Ovary (tissue), 9 donors: Measurements from ENCODE around the gene SEC11A. TPM values are rescaled to one million over a fixed set of nuclear protein-coding genes. Genes with fewer than 3 reads are reported as not detected.

Experiments used
- DNase-seq, 5 donors: peaks; one replicate each; pipeline ENCODE4 v3.0.0-alpha.2; 2019 to 2020
- H3K27ac ChIP-seq, 2 donors: fragments of 200-600 bp; one replicate each; pipeline versions ENCODE4 v1.5.1 to v1.8.0; 2019 to 2022
- H3K27me3 ChIP-seq: fragments of 200-600 bp; one replicate; pipeline ENCODE4 v1.8.0; 2022
- H3K36me3 ChIP-seq: fragments of 200-600 bp; sonication (generic); one replicate; pipeline ENCODE4 v1.5.1; 2019
- H3K4me1 ChIP-seq: one replicate; pipeline ENCODE4 v1.8.1; 2013; ENCODE audit warnings: mild to moderate bottlenecking, moderate library complexity; ENCODE audit not compliant: insufficient read depth
- H3K4me3 ChIP-seq: fragments of 200-600 bp; sonication (generic); one replicate; pipeline ENCODE4 v1.5.1; 2017
- H3K9me3 ChIP-seq, 2 donors: fragments of 200-600 bp in 1 of 2; sonication (generic) in 1 of 2; one replicate each; pipeline versions ENCODE4 v1.5.1 to v1.8.1; 2013 to 2019; ENCODE audit warnings: mild to moderate bottlenecking in 1 of 2, moderate library complexity in 1 of 2
- CTCF ChIP-seq, 3 donors: fragments of 450-650 bp in 2 of 3; fragments of 200-600 bp in 1 of 3; IDR thresholded peaks; one replicate each; pipeline versions ENCODE4 v1.5.1 to v1.8.0; 2016 to 2022; ENCODE audit warnings: antibody characterized with exemption in 3 of 3, mild to moderate bottlenecking in 1 of 3
- EP300 ChIP-seq: sonication (generic); formaldehyde crosslinking; IDR thresholded peaks from one replicate; pipeline ENCODE4 v1.6.1; 2017; ENCODE audit warnings: antibody characterized with exemption
- POLR2A ChIP-seq: fragments of 450-650 bp; IDR thresholded peaks from one replicate; pipeline ENCODE4 v1.6.1; 2017; ENCODE audit warnings: antibody characterized with exemption, mild to moderate bottlenecking, moderate library complexity
- WGBS, 3 donors: extraction: QIAGEN DNeasy Blood & Tissue Kit in 1 of 3; methylation state at CpG; one replicate each; pipeline versions ENCODE4 v1.1.5 to v1.1.7; 2013 to 2017; 5-methylcytosine and 5-hydroxymethylcytosine counted together
- intact Hi-C, 4 donors: fragments of 100-400 bp; cut with DNase I; formaldehyde crosslinking; loops; one replicate each; pipeline versions ENCODE4 v1.11.0 to v1.15.1; 2022 to 2023
- polyA plus RNA-seq, 2 donors: library from polyadenylated mRNA; stranded (reverse); fragments of 200-250 nt in 1 of 2; fragments of 350-450 nt in 1 of 2; fragmentation: Illumina TruSeq in 1 of 2; extraction: RNeasy Lipid Tissue Mini Kit (QIAGEN cat#74804) in 1 of 2; gene quantifications; one replicate each; pipeline ENCODE4 v1.2.3, GENCODE V29; 2013 to 2014
- total RNA-seq, 7 donors: library from RNA; depleted of rRNA in 2 of 7; stranded (reverse); fragments of >200 nt in 2 of 7; fragmentation: NEBNext Ultra II Directional in 3 of 7; extraction: Animal tissue kit (Norgen Biotek cat#: 25700) in 3 of 7; gene quantifications; one replicate each; pipeline versions ENCODE4 v1.1.0 to v1.2.4, GENCODE V29; 2016 to 2023
- donor health status: DM: no; HTN: no; CAD: no; lungs with moderate emphysema.
- donor health status: DM: no; HTN: no; CAD: no.
- donor health status: Bipolar disorder and iron deficiency.
- donor health status: DM: yes; HTN: yes; CAD: no.
- donor health status: DM: no; HTN: no; CAD: no.
- donor health status: DM: yes; HTN: yes; CAD: no.

SEC11A gene
- total and polyA plus RNA-seq, 9 donors: 118 to 237 (median 175) TPM

GRCh38 chr15:84620626-84621025 is 95.3 kb downstream of the SEC11A start:
- Histone ChIP-seq H3K27me3 (no peaks in the 10 kb centered on the region), H3K27ac (no peak overlapping the region), H3K36me3 (no peaks in the 10 kb centered on the region), H3K4me1 (no peaks in the 10 kb centered on the region), H3K4me3 (no peak overlapping the region), H3K9me3 (peaks cover 0 to 16% of the 10 kb centered on the region in 2 donors)
- intact Hi-C loops: loop anchor here in 1 of 4 donors (1.0 kb wide), 1 partner anchor 127 kb away; no protein-coding TSS in a partner anchor
- WGBS, 3 donors: 95 to 99% (median 98%) methylated on average over 8 of the region's 8 CpGs
- TF ChIP-seq CTCF (IDR thresholded peaks at IDR 0.05) (no peak), POLR2A (no peak), EP300 (no peak)
- peak in 1 of 5 donors; percentile 8 for DNase-seq

Other genes starting within 250 kb of the SEC11A start
- 10 to 100 TPM in 3 of 7 donors, 1 to 10 TPM in 4; 5.6 to 13.3 (median 9.2) TPM for gene ZSCAN2, start 115.1 kb downstream of the SEC11A start, total RNA-seq
- 1 to 10 TPM; 6.8 to 8.2 TPM for gene ZSCAN2, start 115.1 kb downstream of the SEC11A start, polyA plus RNA-seq
- gene WDR73, start 61.9 kb downstream of the SEC11A start, total RNA-seq: 10 to 100 TPM; 18.8 to 36.1 (median 26.9) TPM
- 10 to 100 TPM; 19.9 to 20.7 TPM for gene WDR73, start 61.9 kb downstream of the SEC11A start, polyA plus RNA-seq
- 10 to 100 TPM in 1 of 7 donors, 1 to 10 TPM in 6; 5.1 to 11.5 (median 7.3) TPM for gene NMB, start 57.9 kb downstream of the SEC11A start, total RNA-seq
- gene NMB, start 57.9 kb downstream of the SEC11A start, polyA plus RNA-seq: 1 to 10 TPM; 2.7 to 7.3 TPM
- 10 to 100 TPM; 10.9 to 37.3 (median 28.5) TPM for gene ZNF592, start 32.5 kb upstream of the SEC11A start, total RNA-seq
- gene ZNF592, start 32.5 kb upstream of the SEC11A start, polyA plus RNA-seq: 10 to 100 TPM; 12.1 to 14.1 TPM
- gene ALPK3, start 101.2 kb upstream of the SEC11A start, total RNA-seq: 1 to 10 TPM in 4 of 7 donors, under 1 TPM in 3; 0.48 to 2.1 (median 1.0) TPM
- gene ALPK3, start 101.2 kb upstream of the SEC11A start, polyA plus RNA-seq: 1 to 10 TPM in 1 of 2 donors, under 1 TPM in 1; 0.62 to 2.8 TPM
- gene SLC28A1, start 168.5 kb upstream of the SEC11A start, total RNA-seq: under 1 TPM in 5 of 7 donors, not detected in 2; 0.10 to 0.92 (median 0.20) TPM
- under 1 TPM in 1 of 2 donors, not detected in 1; 0.02 TPM for gene SLC28A1, start 168.5 kb upstream of the SEC11A start, polyA plus RNA-seq